ENCODE measurements around the gene SAMD4A.

SAMD4A gene

GRCh38 chr14:54807881-54808280 lies 241.0 kb downstream of the SAMD4A start:
- TF ChIP-seq NFIC (IDR thresholded peaks at IDR 0.05) (no peak), YY1 (IDR thresholded peaks at IDR 0.05; ENCODE audit: low read depth) (no peak)

DNA sequence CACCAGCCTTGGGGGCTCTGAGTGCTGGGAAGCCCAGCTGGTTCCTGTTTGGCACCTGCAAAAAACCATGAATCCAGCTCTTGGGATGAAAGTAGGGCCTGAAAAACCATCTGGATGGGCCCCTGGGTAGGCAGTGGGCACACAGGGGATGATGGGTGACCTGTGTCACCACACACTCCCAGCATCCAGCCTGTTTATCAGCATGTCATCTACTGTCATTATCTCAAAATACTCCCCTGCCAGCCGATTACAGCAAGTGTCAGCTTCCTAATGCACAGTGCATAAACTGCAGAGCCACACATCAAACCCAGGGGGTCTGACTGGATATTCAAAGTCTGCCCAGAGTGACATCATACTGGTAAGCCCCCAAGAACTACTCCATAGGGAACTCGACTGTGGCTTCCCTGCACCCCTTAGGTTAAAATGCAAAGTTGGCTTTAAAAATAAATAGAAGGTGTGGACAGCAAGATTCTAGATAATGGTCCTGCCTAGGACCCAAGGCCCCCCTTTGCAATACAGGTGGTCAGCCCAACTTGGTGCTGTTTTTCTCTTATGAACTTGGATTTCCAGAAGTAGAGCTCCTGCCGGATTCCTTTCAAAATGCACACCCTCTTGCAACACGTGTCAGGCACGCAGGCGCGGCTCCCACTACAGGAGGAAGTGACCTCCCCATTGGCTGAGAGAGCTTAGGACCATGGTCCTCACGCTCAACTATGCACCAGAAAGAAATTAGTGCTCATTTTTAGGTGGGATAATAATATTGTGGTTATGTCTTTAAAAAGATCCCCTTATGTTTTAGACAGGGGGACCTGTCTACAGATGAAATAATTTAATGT lies 241.6 kb downstream of the SAMD4A start:
- TF ChIP-seq EP300 (IDR thresholded peaks at IDR 0.05; ENCODE audit: borderline replicate concordance), result no peak
- TF ChIP-seq CREB1 (IDR thresholded peaks at IDR 0.05; ENCODE audit: low read depth), result no peak
- TF ChIP-seq YY1 (IDR thresholded peaks at IDR 0.05; ENCODE audit: low read depth), result no peak
- TF ChIP-seq TCF12 (IDR thresholded peaks at IDR 0.05; ENCODE audit: low read depth), result no peak
- no peak for TF ChIP-seq EGR1 (IDR thresholded peaks at IDR 0.05)
- TF ChIP-seq NFIC (IDR thresholded peaks at IDR 0.05), result no peak
- TF ChIP-seq MAX (IDR thresholded peaks at IDR 0.05), result no peak
- no peak for TF ChIP-seq ZBTB7A (IDR thresholded peaks at IDR 0.05; ENCODE audit: low read depth)
- TF ChIP-seq FOXM1 (IDR thresholded peaks at IDR 0.05; ENCODE audit: borderline replicate concordance, low read depth), result no peak
- TF ChIP-seq, protein P1, sequence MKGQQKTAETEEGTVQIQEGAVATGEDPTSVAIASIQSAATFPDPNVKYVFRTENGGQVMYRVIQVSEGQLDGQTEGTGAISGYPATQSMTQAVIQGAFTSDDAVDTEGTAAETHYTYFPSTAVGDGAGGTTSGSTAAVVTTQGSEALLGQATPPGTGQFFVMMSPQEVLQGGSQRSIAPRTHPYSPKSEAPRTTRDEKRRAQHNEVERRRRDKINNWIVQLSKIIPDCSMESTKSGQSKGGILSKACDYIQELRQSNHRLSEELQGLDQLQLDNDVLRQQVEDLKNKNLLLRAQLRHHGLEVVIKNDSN (IDR thresholded peaks at IDR 0.05), result no peak
- TF ChIP-seq TEAD4 (IDR thresholded peaks at IDR 0.05), result no peak
- TF ChIP-seq CEBPB (IDR thresholded peaks at IDR 0.05), result no peak
- TF ChIP-seq TAF1 (IDR thresholded peaks at IDR 0.05; ENCODE audit: low read depth), result no peak
- TF ChIP-seq REST (IDR thresholded peaks at IDR 0.05; ENCODE audit: low read depth), result no peak
- TF ChIP-seq RAD21 (IDR thresholded peaks at IDR 0.05; ENCODE audit: low read depth), result no peak

- TF ChIP-seq TCF12 (IDR thresholded peaks at IDR 0.05; ENCODE audit: low read depth) (no peak), EGR1 (IDR thresholded peaks at IDR 0.05) (no peak), TEAD4 (IDR thresholded peaks at IDR 0.05) (no peak), CREB1 (IDR thresholded peaks at IDR 0.05; ENCODE audit: low read depth) (no peak), RAD21 (IDR thresholded peaks at IDR 0.05; ENCODE audit: low read depth) (no peak), EP300 (IDR thresholded peaks at IDR 0.05; ENCODE audit: borderline replicate concordance) (no peak)
- TF ChIP-seq, protein P1 (IDR thresholded peaks at IDR 0.05), result no peak
Observed at GRCh38 chr14:54809767-54810166, 242.8 kb downstream of the SAMD4A start.

GRCh38 chr14:54812617-54813016 lies 245.7 kb downstream of the SAMD4A start:
- no peak for TF ChIP-seq RAD21 (IDR thresholded peaks at IDR 0.05; ENCODE audit: low read depth)
- no peak for TF ChIP-seq TCF12 (IDR thresholded peaks at IDR 0.05; ENCODE audit: low read depth)
- no peak for TF ChIP-seq CEBPB (IDR thresholded peaks at IDR 0.05)
- no peak for TF ChIP-seq REST (IDR thresholded peaks at IDR 0.05; ENCODE audit: low read depth)
- TF ChIP-seq YY1 (IDR thresholded peaks at IDR 0.05; ENCODE audit: low read depth), result no peak
- no peak for TF ChIP-seq TEAD4 (IDR thresholded peaks at IDR 0.05)
- no peak for TF ChIP-seq CREB1 (IDR thresholded peaks at IDR 0.05; ENCODE audit: low read depth)

DNA sequence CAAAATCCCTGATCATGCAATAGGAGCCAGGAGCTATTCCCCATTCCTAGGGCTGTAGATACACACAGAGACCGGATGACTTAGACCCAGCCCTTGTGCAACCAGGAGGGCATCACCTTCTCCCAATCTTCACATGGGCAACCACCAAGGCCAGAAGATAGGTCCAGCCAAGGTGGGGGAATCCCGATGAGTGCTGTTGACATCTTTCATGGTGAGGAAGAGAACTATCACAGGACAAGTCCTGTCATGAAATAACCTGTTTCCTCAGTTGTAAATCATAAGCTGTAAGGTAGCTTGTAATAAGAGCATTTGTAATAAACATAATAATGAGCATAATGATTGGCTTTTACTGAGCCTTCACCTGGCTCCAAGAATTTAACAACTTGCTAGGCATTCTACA lies 246.2 kb downstream of the SAMD4A start:
- TF ChIP-seq CREB1 (IDR thresholded peaks at IDR 0.05; ENCODE audit: low read depth) (no peak), RAD21 (IDR thresholded peaks at IDR 0.05; ENCODE audit: low read depth) (no peak), YY1 (IDR thresholded peaks at IDR 0.05; ENCODE audit: low read depth) (no peak), TCF12 (IDR thresholded peaks at IDR 0.05; ENCODE audit: low read depth) (no peak), NFIC (IDR thresholded peaks at IDR 0.05) (no peak), CEBPB (IDR thresholded peaks at IDR 0.05) (no peak), REST (IDR thresholded peaks at IDR 0.05; ENCODE audit: low read depth) (no peak), FOXM1 (IDR thresholded peaks at IDR 0.05; ENCODE audit: borderline replicate concordance, low read depth) (no peak), TAF1 (IDR thresholded peaks at IDR 0.05; ENCODE audit: low read depth) (no peak), MAX (IDR thresholded peaks at IDR 0.05) (no peak), EP300 (IDR thresholded peaks at IDR 0.05; ENCODE audit: borderline replicate concordance) (no peak), ZBTB7A (IDR thresholded peaks at IDR 0.05; ENCODE audit: low read depth) (no peak), TEAD4 (IDR thresholded peaks at IDR 0.05) (no peak)
- TF ChIP-seq, protein P1 (IDR thresholded peaks at IDR 0.05), result no peak

Measured in Ishikawa (cell line).